Spleen (tissue), 11 donors: ENCODE measurements around the gene PPFIA2. TPM values are rescaled to one million over a fixed set of nuclear protein-coding genes. Genes with fewer than 3 reads are reported as not detected.

Source experiments
- DNase-seq: peaks from one replicate; pipeline ENCODE4 v3.0.0-alpha.2; 2020
- H3K27ac ChIP-seq, 8 donors: fragments of 200-600 bp; sonication (generic) in 7 of 8; 1 replicate in 4 of 8; 2 replicates in 4 of 8; pipeline versions ENCODE4 v1.5.0 to v1.8.0; 2016 to 2021; ENCODE audit warnings: inconsistent platforms in 4 of 8, mild to moderate bottlenecking in 4 of 8, moderate library complexity in 1 of 8
- H3K27me3 ChIP-seq, 7 donors: fragments of 200-600 bp; sonication (generic) in 6 of 7; replicated peaks in 1 of 7; 1 replicate in 4 of 7; 2 replicates in 3 of 7; pipeline versions ENCODE4 v1.5.0 to v1.8.0; 2016 to 2021; ENCODE audit warnings: inconsistent platforms in 3 of 7, mild to moderate bottlenecking in 1 of 7
- H3K36me3 ChIP-seq, 6 donors: fragments of 200-600 bp; sonication (generic) in 5 of 6; 1 replicate in 4 of 6; 2 replicates in 2 of 6; pipeline versions ENCODE4 v1.5.0 to v1.8.0; 2016 to 2021; ENCODE audit warnings: inconsistent platforms in 2 of 6
- H3K4me1 ChIP-seq, 6 donors: fragments of 200-600 bp; sonication (generic) in 5 of 6; 1 replicate in 3 of 6; 2 replicates in 3 of 6; pipeline versions ENCODE4 v1.5.0 to v1.8.0; 2016 to 2021; ENCODE audit warnings: inconsistent platforms in 3 of 6
- H3K4me3 ChIP-seq, 8 donors: fragments of 200-600 bp; sonication (generic) in 7 of 8; 1 replicate in 4 of 8; 2 replicates in 4 of 8; pipeline versions ENCODE4 v1.5.0 to v1.8.0; 2016 to 2021; ENCODE audit warnings: inconsistent platforms in 4 of 8, mild to moderate bottlenecking in 4 of 8, moderate library complexity in 2 of 8
- H3K9me3 ChIP-seq, 8 donors: fragments of 200-600 bp; sonication (generic) in 7 of 8; 1 replicate in 4 of 8; 2 replicates in 4 of 8; pipeline versions ENCODE4 v1.5.0 to v1.8.0; 2016 to 2021; ENCODE audit warnings: inconsistent platforms in 4 of 8
- POLR2A ChIP-seq, 3 donors: fragments of 450-650 bp; IDR thresholded peaks; one replicate each; pipeline ENCODE4 v1.5.1; 2017; ENCODE audit warnings: antibody characterized with exemption in 3 of 3, mild to moderate bottlenecking in 1 of 3
- POLR2AphosphoS5 ChIP-seq, 3 donors: sonication (generic); formaldehyde crosslinking; IDR thresholded peaks; one replicate each; pipeline ENCODE4 v1.5.1; 2017; ENCODE audit warnings: antibody characterized with exemption in 3 of 3
- WGBS, 5 donors: extraction: QIAGEN DNeasy Blood & Tissue Kit in 3 of 5; methylation state at CpG; one replicate each; pipeline versions ENCODE4 v1.1.5 to v1.1.7; 2013 to 2018; 5-methylcytosine and 5-hydroxymethylcytosine counted together
- intact Hi-C: fragments of 100-400 bp; cut with DNase I; formaldehyde crosslinking; loops from one replicate; pipeline ENCODE4 v1.15.0; 2023; ENCODE audit warnings: low total_unique reads
- polyA plus RNA-seq, 3 donors: library from polyadenylated mRNA; stranded (reverse); fragments of 200-250 nt; gene quantifications; one replicate each; pipeline ENCODE4 v1.2.1, GENCODE V29; 2013
- total RNA-seq, 7 donors: library from RNA; depleted of rRNA in 3 of 7; stranded (reverse); fragments of >200 nt in 3 of 7; fragmentation: NEBNext Ultra II Directional in 4 of 7; extraction: Animal tissue kit (Norgen Biotek cat#: 25700) in 4 of 7; gene quantifications; one replicate each; pipeline versions ENCODE4 v1.1.0 to v1.2.1, GENCODE V29; 2016 to 2021
- TF ChIP-seq, protein P1 (sequence below), 11 experiments: fragments of 200-600 bp in 7 of 11; fragments of 450-650 bp in 4 of 11; sonication (generic) in 4 of 11; IDR thresholded peaks in 8 of 11; conservative IDR thresholded peaks in 3 of 11; 1 replicate in 7 of 11; 2 replicates in 4 of 11; pipeline versions ENCODE4 v1.4.0 to v1.8.0; 2016 to 2021; ENCODE audit warnings: antibody characterized with exemption in 11 of 11, inconsistent platforms in 4 of 11, mild to moderate bottlenecking in 1 of 11
- donor health status: healthy with polysubstance abuse.
- donor health status: DM: no; HTN: no; CAD: no; lungs with moderate emphysema.
- donor health status: DM: no; HTN: no; CAD: no.
- donor health status: Bipolar disorder and iron deficiency.
- donor health status: healthy.
- donor health status: DM: no; HTN: no; CAD: no.
- donor health status: DM: yes; HTN: yes; CAD: no.

The PPFIA2 gene
- total and polyA plus RNA-seq, 10 donors, result 0.04 to 1.1 (median 0.27) TPM; not detected in 2

DNA sequence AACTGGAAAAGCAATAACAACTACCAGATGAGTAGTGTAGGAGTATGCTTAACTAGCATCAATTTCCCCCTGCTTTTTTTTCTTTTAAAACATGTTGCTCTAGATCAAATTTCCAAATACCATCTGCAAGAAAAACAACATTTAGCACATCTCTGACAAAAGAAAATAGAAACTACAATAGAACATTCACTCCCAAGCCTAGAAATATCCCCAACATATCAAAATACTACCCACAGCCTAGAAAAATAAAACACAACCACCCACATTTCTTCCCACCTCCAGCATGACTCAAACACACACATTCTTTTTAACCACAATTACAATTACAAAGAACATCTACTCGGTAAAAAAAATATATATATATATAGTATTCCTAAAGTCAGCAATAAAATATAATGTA is 120.0 kb downstream of the PPFIA2 start:
- intact Hi-C loops, result no loop called here
- H3K36me3 ChIP-seq, result no peaks in the 10 kb centered on the region
- no peaks in the 10 kb centered on the region for H3K4me1 ChIP-seq
- H3K9me3 ChIP-seq, result no peaks in the 10 kb centered on the region
- TF ChIP-seq, protein P1, sequence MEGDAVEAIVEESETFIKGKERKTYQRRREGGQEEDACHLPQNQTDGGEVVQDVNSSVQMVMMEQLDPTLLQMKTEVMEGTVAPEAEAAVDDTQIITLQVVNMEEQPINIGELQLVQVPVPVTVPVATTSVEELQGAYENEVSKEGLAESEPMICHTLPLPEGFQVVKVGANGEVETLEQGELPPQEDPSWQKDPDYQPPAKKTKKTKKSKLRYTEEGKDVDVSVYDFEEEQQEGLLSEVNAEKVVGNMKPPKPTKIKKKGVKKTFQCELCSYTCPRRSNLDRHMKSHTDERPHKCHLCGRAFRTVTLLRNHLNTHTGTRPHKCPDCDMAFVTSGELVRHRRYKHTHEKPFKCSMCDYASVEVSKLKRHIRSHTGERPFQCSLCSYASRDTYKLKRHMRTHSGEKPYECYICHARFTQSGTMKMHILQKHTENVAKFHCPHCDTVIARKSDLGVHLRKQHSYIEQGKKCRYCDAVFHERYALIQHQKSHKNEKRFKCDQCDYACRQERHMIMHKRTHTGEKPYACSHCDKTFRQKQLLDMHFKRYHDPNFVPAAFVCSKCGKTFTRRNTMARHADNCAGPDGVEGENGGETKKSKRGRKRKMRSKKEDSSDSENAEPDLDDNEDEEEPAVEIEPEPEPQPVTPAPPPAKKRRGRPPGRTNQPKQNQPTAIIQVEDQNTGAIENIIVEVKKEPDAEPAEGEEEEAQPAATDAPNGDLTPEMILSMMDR (IDR thresholded peaks at IDR 0.05 in 8 of 11, conservative IDR thresholded peaks at IDR 0.05 in 3 of 11), result no peak
- TF ChIP-seq POLR2AphosphoS5 (IDR thresholded peaks at IDR 0.05) (no peak), POLR2A (IDR thresholded peaks at IDR 0.05) (no peak)
- no peak overlapping the region for H3K27ac ChIP-seq
- H3K27me3 ChIP-seq, result no peaks in the 10 kb centered on the region
- H3K4me3 ChIP-seq, result no peak overlapping the region
- DNase-seq, result no peak
- 58 to 82% (median 78%) methylated on average over 1 of the region's 1 CpG for WGBS, 5 donors

DNA sequence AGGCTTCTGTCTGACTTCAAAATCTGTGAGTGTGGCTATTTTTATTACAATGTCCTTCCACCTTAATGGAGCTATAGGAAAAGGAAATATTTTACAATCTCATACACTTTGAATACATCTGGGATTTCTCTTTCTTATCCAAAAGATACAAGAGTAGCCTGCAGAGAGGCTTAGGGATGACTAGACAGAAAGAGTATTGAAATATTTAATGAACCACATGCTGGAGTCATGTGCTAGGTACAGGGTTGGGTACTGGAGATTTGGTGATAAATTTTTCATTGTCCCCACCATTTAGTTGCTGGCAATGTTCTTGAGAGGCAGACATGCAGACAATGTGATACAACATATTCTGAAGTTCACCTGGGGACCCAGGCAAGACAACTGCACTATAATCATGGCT is 126.0 kb downstream of the PPFIA2 start:
- DNase-seq, result no peak
- H3K36me3 ChIP-seq, result no peaks in the 10 kb centered on the region
- no peaks in the 10 kb centered on the region for H3K27me3 ChIP-seq
- H3K9me3 ChIP-seq, result no peaks in the 10 kb centered on the region
- intact Hi-C loops, result no loop called here
- TF ChIP-seq POLR2A (IDR thresholded peaks at IDR 0.05), result no peak
- no peak for TF ChIP-seq POLR2AphosphoS5 (IDR thresholded peaks at IDR 0.05)
- TF ChIP-seq, protein P1 (IDR thresholded peaks at IDR 0.05 in 8 of 11, conservative IDR thresholded peaks at IDR 0.05 in 3 of 11), result no peak
- H3K27ac ChIP-seq, result no peak overlapping the region
- H3K4me1 ChIP-seq, result no peaks in the 10 kb centered on the region
- no peak overlapping the region for H3K4me3 ChIP-seq

DNA sequence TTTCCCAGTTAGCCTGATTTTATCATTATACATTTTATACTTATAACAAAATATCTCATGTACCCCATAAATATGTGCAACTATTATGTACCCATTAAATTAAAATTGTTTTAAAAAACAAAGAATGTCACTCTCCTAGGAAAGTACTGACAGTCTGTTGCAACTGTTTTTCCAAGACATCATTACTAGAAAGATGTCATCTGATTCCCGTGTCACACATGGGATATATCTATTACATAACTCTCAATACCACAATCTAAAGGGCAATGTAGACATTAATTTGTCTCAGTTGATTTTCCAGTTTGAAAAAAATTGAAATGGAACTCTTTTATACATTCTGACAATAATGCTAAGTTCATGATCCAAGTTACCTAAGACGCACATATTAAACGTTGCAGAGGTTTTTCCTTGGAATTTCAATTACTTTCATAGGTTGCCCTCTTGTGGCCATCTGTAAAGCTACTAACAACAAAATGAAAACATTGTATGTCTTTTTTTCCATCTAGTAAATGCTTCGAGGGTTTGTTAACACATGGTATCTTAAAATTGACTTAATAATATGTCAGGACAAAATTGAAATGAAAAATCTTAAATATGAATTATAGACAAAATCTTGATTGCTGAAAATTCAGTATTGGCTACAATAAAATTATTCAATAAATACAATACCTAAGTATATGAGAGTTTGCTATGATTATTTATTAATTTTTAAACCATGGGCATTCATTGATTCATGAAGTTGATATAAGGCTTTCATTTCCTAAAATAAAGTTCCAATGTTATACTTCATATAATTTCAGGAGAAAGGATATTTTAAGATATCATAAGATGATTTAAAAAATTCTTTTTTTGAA is 131.6 kb downstream of the PPFIA2 start:
- intact Hi-C loops, result no loop called here
- H3K27ac ChIP-seq, result no peak overlapping the region
- no peaks in the 10 kb centered on the region for H3K4me1 ChIP-seq
- no peak for DNase-seq
- H3K27me3 ChIP-seq, result no peaks in the 10 kb centered on the region
- no peaks in the 10 kb centered on the region for H3K36me3 ChIP-seq
- no peaks in the 10 kb centered on the region for H3K9me3 ChIP-seq
- 19 to 23% (median 22%) methylated on average over 4 of the region's 4 CpGs for WGBS, 5 donors
- H3K4me3 ChIP-seq, result no peak overlapping the region
- TF ChIP-seq POLR2AphosphoS5 (IDR thresholded peaks at IDR 0.05), result no peak
- TF ChIP-seq, protein P1 (IDR thresholded peaks at IDR 0.05 in 8 of 11, conservative IDR thresholded peaks at IDR 0.05 in 3 of 11), result peak in 4 of 11 experiments; percentile 16 to 24 (median 22)

DNA sequence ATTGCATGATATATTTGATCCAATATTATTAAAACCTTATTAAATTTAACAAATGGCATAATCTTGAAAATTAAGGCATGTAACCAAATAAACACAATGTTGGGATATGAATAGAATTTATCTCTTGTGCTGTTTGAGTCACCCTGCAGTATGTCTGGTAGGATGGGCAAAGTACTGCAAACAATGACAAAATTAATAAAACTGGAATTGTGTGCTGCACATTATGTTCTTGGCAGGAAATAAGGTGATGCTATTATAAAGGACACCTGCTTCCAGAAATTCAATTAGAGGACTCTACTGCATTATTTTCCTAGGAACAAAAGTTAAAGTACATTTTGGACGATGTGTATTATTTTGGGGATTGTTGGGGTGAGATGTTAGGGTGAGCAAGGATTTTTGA is 132.7 kb downstream of the PPFIA2 start:
- H3K4me1 ChIP-seq, result no peaks in the 10 kb centered on the region
- H3K9me3 ChIP-seq, result no peaks in the 10 kb centered on the region
- no peaks in the 10 kb centered on the region for H3K36me3 ChIP-seq
- DNase-seq, result no peak
- intact Hi-C loops, result no loop called here
- no peaks in the 10 kb centered on the region for H3K27me3 ChIP-seq
- TF ChIP-seq POLR2A (IDR thresholded peaks at IDR 0.05) (no peak), POLR2AphosphoS5 (IDR thresholded peaks at IDR 0.05) (no peak)
- TF ChIP-seq, protein P1 (IDR thresholded peaks at IDR 0.05 in 8 of 11, conservative IDR thresholded peaks at IDR 0.05 in 3 of 11), result no peak
- no peak overlapping the region for H3K27ac ChIP-seq
- H3K4me3 ChIP-seq, result no peak overlapping the region
- 37 to 60% (median 46%) methylated on average over 1 of the region's 1 CpG for WGBS, 5 donors
